ENCODE data around the gene LRRC28.

LRRC28 gene

GRCh38 chr15:99438691-99439523 is 187.6 kb downstream of the LRRC28 start:
- no peak for DNase-seq

- DNase-seq = no peak
Observed at GRCh38 chr15:99439524-99439835, 188.2 kb downstream of the LRRC28 start.

- DNase-seq = no peak
Observed at GRCh38 chr15:99440029-99440428, 188.7 kb downstream of the LRRC28 start.

Data from NCI-H1105 treated with DMSO at 0.1 percent for 48 hours (cell line).